GM12892 (cell line): Measurements from ENCODE around the gene RNPEP.

Experiments
- POLR2A ChIP-seq: IDR thresholded peaks from 2 replicates; pipeline ENCODE4 v1.6.1; 2011; ENCODE audit warnings: low read depth, low read length, control low read depth
- POLR2AphosphoS5 ChIP-seq: IDR thresholded peaks from 2 replicates; pipeline ENCODE4 v1.6.1; 2011; ENCODE audit warnings: low read depth, low read length, control low read depth

GRCh38 chr1:202007805-202008489 is 25.5 kb downstream of the RNPEP start:
- TF ChIP-seq POLR2A: no peak
- no peak for TF ChIP-seq POLR2AphosphoS5
